ENCODE measurements around the gene UTP25.

- TF ChIP-seq CTCF (IDR thresholded peaks at IDR 0.05) = no peak
- no peak for TF ChIP-seq POLR2A (IDR thresholded peaks at IDR 0.05)
These were observed 17.6 kb downstream of the UTP25 start for GRCh38 chr1:209845408-209845725.
